Mucosa of descending colon (tissue), 3 donors: ENCODE data around the gene IFI6. TPM values are rescaled to one million over a fixed set of nuclear protein-coding genes. Genes with fewer than 3 reads are reported as not detected.

Experiments used
- ATAC-seq: fragments of 200-7000 bp; cut with Tn5 transposase; one replicate; pipeline ENCODE4 v1.9.1; 2020; ENCODE audit warnings: mild to moderate bottlenecking, moderate library complexity
- DNase-seq, 3 donors: peaks; one replicate each; pipeline ENCODE4 v3.0.0-alpha.2; 2020
- H3K36me3 ChIP-seq: fragments of 200-600 bp; one replicate; pipeline ENCODE4 v1.8.0; 2021; ENCODE audit warnings: low read depth, mild to moderate bottlenecking
- H3K4me1 ChIP-seq: fragments of 200-600 bp; one replicate; pipeline ENCODE4 v1.8.0; 2021; ENCODE audit warnings: low read depth, mild to moderate bottlenecking
- H3K4me3 ChIP-seq: fragments of 200-600 bp; one replicate; pipeline ENCODE4 v1.8.0; 2021; ENCODE audit warnings: mild to moderate bottlenecking
- H3K9me3 ChIP-seq: fragments of 200-600 bp; one replicate; pipeline ENCODE4 v1.8.0; 2021; ENCODE audit warnings: mild to moderate bottlenecking
- intact Hi-C, 2 donors: fragments of 100-400 bp; cut with DNase I in 1 of 2; cut with micrococcal nuclease in 1 of 2; formaldehyde crosslinking; loops; one replicate each; pipeline versions ENCODE4 v1.11.0 to v1.11.1; 2022; cut with DNase I, micrococcal nuclease
- long read RNA-seq, 2 donors: library from polyadenylated mRNA; unstranded; transcript quantifications; one replicate each; pipeline ENCODE4 v2.0.0, GENCODE V29; 2019 to 2021
- total RNA-seq, 3 donors: library from RNA; stranded (reverse); fragmentation: NEBNext Ultra II Directional in 2 of 3; extraction: Animal tissue kit (Norgen Biotek cat#: 25700) in 2 of 3; gene quantifications; one replicate each; pipeline versions ENCODE4 v1.2.1 to v1.2.4, GENCODE V29; 2021 to 2023
- TF ChIP-seq, protein P1 (sequence below): fragments of 200-600 bp; IDR thresholded peaks from one replicate; pipeline ENCODE4 v1.8.0; 2022; ENCODE audit warnings: antibody characterized with exemption, mild to moderate bottlenecking
- donor health status: DM: no; HTN: no; CAD: no; lungs with moderate emphysema.
- donor health status: DM: no; HTN: no; CAD: no.
- donor health status: DM: no; HTN: yes; CAD: no.

The IFI6 gene, protein sequence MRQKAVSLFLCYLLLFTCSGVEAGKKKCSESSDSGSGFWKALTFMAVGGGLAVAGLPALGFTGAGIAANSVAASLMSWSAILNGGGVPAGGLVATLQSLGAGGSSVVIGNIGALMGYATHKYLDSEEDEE
- total RNA-seq: 10 to 100 TPM in 2 of 3 donors, 1 to 10 TPM in 1; 8.3 to 51.4 (median 45.4) TPM
- long read RNA-seq, donor 1, transcript IFI6-202 (5 exons, 841 nt): major isoform, 32 of 36 reads
- long read RNA-seq, donor 1, partial matches to known transcripts: 1 of 36 reads
- long read RNA-seq, donor 1, other reads (novel, unspliced or antisense): 0 of 36 reads
- long read RNA-seq, donor 2, transcript IFI6-202 (5 exons, 841 nt): major isoform, 44 of 56 reads
- long read RNA-seq, donor 2, transcript IFI6-203 (5 exons, 828 nt): minor isoform, 11 of 56 reads
- long read RNA-seq, donor 2, partial matches to known transcripts: 1 of 56 reads
- long read RNA-seq, donor 2, other reads (novel, unspliced or antisense): 0 of 56 reads

DNA sequence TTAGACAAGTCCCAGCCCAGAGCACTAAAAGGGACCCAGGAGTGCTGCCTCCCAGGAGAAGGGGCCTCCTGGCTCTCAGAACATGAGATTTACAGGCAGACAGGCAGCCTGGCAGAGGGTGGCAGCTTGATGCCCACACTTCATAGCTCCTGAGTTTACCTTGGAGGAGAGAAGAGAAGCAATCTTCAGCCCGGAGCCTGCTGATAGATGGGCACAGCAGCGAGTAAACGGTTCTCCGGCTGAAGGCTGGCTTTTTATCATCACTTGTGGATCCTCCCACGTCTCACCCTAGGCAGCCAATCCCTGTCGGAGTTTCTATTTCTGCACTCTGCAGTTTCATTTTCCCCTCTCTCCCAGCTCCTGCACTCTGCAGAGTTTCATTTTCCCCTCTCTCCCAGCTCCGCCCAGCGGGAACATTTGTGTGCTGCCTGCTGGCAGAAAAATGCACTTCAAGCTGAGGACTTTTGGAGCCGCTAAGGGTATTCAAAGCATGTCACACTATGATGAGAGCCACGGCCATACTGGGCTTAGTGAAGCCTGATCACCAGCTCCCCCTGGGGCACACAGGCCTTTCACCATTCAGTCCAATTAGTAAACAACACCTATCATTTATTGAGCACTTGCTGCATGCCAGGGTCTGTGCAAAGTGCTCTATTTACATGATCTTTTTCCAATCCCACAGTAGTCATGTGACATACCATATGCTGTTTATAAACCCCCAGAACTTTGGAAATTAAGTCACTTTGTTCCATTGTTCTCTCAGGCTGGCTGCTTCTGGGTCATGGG lies at the start of gene IFI6:
TSS of gene IFI6 (minus strand) at position 229 of the 786 bp plus-strand sequence. CDS start 2,878 bp downstream, outside the sequence.
- peak; percentile 81 to 86 (median 82) for DNase-seq
- intact Hi-C loops: no loop called here
- TF ChIP-seq, protein P1, sequence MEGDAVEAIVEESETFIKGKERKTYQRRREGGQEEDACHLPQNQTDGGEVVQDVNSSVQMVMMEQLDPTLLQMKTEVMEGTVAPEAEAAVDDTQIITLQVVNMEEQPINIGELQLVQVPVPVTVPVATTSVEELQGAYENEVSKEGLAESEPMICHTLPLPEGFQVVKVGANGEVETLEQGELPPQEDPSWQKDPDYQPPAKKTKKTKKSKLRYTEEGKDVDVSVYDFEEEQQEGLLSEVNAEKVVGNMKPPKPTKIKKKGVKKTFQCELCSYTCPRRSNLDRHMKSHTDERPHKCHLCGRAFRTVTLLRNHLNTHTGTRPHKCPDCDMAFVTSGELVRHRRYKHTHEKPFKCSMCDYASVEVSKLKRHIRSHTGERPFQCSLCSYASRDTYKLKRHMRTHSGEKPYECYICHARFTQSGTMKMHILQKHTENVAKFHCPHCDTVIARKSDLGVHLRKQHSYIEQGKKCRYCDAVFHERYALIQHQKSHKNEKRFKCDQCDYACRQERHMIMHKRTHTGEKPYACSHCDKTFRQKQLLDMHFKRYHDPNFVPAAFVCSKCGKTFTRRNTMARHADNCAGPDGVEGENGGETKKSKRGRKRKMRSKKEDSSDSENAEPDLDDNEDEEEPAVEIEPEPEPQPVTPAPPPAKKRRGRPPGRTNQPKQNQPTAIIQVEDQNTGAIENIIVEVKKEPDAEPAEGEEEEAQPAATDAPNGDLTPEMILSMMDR: peak; percentile 33
- no peaks in the 10 kb centered on the region for H3K9me3 ChIP-seq
- peaks cover 13% of the 10 kb centered on the region for H3K4me1 ChIP-seq
- H3K36me3 ChIP-seq: no peaks in the 10 kb centered on the region
- no peak within 1 kb of the TSS for H3K4me3 ChIP-seq
- peak; percentile 98 for ATAC-seq

DNA sequence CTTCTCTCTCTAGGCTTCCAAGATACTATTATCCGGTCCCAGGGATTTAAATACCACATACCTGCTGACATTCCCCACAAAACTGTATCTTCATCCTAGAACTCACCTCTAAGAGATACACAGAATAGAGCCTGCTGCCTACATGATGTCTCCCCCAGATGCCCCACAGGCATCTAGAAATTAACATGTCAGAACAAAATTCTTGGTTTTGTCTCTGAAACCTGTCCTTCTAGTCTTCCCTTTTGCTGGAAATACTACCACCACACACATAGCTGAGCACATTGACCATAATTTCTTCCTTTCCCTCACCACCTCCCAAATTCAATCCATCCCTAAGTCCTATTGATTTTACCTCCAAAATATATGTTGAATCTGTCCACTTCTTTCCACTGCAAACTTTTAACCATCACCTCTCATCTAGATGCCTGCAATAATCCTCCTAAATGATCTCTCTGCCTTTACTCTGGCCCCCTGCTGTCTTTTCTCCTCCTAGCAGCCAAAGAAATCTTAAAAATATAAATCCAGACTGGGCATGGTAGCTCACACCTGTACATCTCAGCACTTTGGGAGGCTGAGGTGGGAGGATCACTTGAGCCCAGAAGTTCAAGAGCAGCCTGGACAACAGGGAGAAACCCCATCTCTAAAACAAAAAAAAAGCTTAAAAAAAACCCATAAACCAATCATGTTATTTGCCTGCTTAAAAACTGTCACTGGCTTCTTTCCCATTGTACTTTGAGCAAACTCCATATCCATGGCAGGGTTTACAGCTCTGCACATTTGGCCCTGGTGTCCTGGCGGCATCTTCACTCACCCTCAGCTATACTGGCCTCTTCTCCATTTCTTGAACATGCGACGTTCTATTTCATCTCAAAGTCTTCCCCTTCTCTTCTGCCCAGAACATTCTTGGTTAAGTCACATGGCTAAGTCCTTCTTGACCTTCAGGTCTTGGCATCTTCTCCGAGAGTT lies 47.6 kb upstream of the IFI6 start:
- intact Hi-C loops: no loop called here
- Histone ChIP-seq H3K9me3 (peaks cover 10% of the 10 kb centered on the region), H3K4me1 (no peaks in the 10 kb centered on the region), H3K4me3 (no peak overlapping the region), H3K36me3 (no peaks in the 10 kb centered on the region)
- ATAC-seq (no peak), DNase-seq (no peak)
- TF ChIP-seq, protein P1: no peak

DNA sequence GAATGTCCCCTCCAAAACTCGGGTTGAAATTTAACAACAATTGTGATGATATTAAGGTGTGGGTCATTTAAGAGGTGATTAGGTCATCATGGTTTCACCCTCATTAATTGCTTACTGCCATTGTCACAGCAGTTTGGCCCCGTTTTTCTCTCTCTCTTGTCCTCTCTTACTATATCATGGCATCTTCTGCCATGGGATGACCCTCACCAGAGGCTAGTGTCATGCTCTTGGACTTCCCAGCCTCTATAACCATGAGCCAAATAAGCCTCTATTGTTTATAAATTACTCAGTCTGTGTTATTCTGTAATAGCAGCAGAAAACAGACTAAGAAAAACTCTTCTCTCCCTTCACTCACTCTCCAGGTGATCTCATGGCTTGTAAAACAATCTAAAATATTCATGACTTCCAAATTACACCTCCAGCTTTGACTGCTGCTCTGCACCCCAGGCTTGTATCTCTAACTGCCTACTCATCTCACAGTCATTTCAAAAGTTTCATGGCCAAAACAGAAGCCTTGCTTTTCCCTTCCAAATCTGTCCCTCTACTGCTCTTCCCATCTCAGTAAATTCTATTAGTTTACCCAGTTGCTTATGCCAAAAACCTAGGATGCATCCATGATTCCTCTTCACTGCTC lies 44.4 kb upstream of the IFI6 start:
- Histone ChIP-seq H3K36me3 (no peaks in the 10 kb centered on the region), H3K4me1 (no peaks in the 10 kb centered on the region), H3K4me3 (no peak overlapping the region), H3K9me3 (peaks cover 10% of the 10 kb centered on the region)
- intact Hi-C loops: no loop called here
- ATAC-seq (no peak), DNase-seq (no peak)
- TF ChIP-seq, protein P1: no peak

DNA sequence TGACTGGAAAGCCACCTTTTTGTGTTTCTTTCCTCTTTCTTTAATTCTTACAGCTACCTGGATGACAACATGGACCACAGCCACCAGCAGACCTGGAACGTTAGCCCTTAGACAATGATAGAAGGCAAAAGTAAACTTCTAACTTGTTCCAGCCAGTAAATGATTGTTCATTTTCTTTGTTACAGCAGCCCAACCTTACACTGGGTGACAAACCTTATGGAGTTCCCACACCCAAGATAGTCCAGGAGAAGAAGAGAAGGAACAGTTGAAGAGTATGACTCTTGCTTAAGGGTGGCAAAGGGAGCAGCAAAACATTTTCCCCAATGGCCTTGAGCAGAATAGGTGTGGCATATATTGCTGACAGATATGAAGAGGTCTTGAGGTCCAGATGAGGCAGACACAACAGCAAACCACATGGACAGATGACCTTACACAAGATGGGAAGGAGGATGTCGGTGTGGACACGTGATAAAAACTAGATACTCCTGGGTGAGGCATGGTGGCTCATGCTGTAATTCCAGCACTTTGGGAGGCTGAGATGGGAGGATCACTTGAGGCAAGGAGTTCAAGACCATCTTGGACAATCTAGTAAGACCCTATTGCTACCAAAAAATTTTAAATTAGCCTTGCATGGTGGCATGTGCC lies 42.0 kb upstream of the IFI6 start:
- intact Hi-C loops: no loop called here
- Histone ChIP-seq H3K4me3 (no peak overlapping the region), H3K9me3 (peaks cover 10% of the 10 kb centered on the region), H3K36me3 (no peaks in the 10 kb centered on the region), H3K4me1 (no peaks in the 10 kb centered on the region)
- no peak for DNase-seq
- TF ChIP-seq, protein P1: no peak
- no peak for ATAC-seq
